GM12878 (cell line): ENCODE data around the gene NPHP3. TPM values are rescaled to one million over a fixed set of nuclear protein-coding genes. Genes with fewer than 3 reads are reported as not detected.

Source experiments
- ATAC-seq: fragments of 200-7000 bp; cut with Tn5 transposase; 3 replicates; pipeline ENCODE4 v1.9.1; 2020; ENCODE audit warnings: mild to moderate bottlenecking, moderate library complexity
- BruUV-seq: library from RNA; stranded (reverse); fragments of 400-500 nt; replicated peaks from 2 replicates; lab custom pipeline; 2021; lab: Mats Ljungman, UMichigan
- CTCF ChIA-PET: fragments of 300-600 bp; sonication (Branson Sonifier 250); formaldehyde crosslinking; extraction: SDS; loops from one replicate; lab custom pipeline; 2021; ENCODE audit warnings: inconsistent platforms; lab: Yijun Ruan, JAX
- POLR2A ChIA-PET: fragments of 350-600 bp; formaldehyde crosslinking; extraction: SDS; loops from one replicate; lab custom pipeline; 2021; ENCODE audit warnings: inconsistent platforms; lab: Charles Lee
- RAD21 ChIA-PET: fragments of 300-600 bp; sonication (Branson Sonifier 250); formaldehyde crosslinking; loops from one replicate; lab custom pipeline; 2023; ENCODE audit warnings: antibody characterized with exemption; ENCODE audit not compliant: unreplicated experiment; lab: Charles Lee
- SMC1A ChIA-PET: fragments of 300-600 bp; sonication (Branson Sonifier 250); formaldehyde crosslinking; loops from one replicate; lab custom pipeline; 2023; ENCODE audit not compliant: unreplicated experiment, uncharacterized antibody; lab: Charles Lee
- DNase-seq: peaks from one replicate; pipeline ENCODE4 v3.0.0-alpha.2; 2011; ENCODE audit warnings: low read depth, low spot score
- FAIRE-seq: peaks from 3 replicates; lab custom pipeline; 2011; peaks lifted over from hg19 to GRCh38; lab: Jason Lieb, UNC
- H2AFZ ChIP-seq: 2 replicates; pipeline ENCODE4 v1.6.0; 2011; ENCODE audit warnings: low read depth, low read length, control low read depth; ENCODE audit not compliant: control insufficient read depth
- H3K27ac ChIP-seq: 2 replicates; pipeline ENCODE4 v1.5.1; 2011; ENCODE audit warnings: control low read depth; ENCODE audit not compliant: control insufficient read depth, insufficient read depth
- H3K27me3 ChIP-seq, 2 experiments: replicated peaks in 1 of 2; 2 replicates each; pipeline versions ENCODE4 v1.6.0 to v1.6.1; 2011; ENCODE audit warnings: low read length in 1 of 2; ENCODE audit not compliant: control insufficient read depth in 2 of 2, insufficient read depth in 2 of 2
- H3K36me3 ChIP-seq, 2 experiments: 2 replicates each; pipeline ENCODE4 v1.5.1; 2011; ENCODE audit warnings: low read length in 1 of 2; ENCODE audit not compliant: control insufficient read depth in 2 of 2, insufficient read depth in 2 of 2
- H3K4me1 ChIP-seq: 2 replicates; pipeline ENCODE4 v1.6.1; 2011; ENCODE audit warnings: mild to moderate bottlenecking, low read length, moderate library complexity, mixed read lengths; ENCODE audit not compliant: control insufficient read depth, insufficient read depth
- H3K4me2 ChIP-seq: 2 replicates; pipeline ENCODE4 v1.6.0; 2011; ENCODE audit warnings: control low read depth; ENCODE audit not compliant: control insufficient read depth, insufficient read depth
- H3K4me3 ChIP-seq: fragments of 200-600 bp; sonication (generic); 2 replicates; pipeline ENCODE4 v1.5.1; 2016
- H3K79me2 ChIP-seq: 2 replicates; pipeline ENCODE4 v1.6.0; 2011; ENCODE audit warnings: low read length; ENCODE audit not compliant: control insufficient read depth, insufficient read depth
- H3K9ac ChIP-seq: 2 replicates; pipeline ENCODE4 v1.8.0; 2011; ENCODE audit warnings: low read length, control low read depth, mixed read lengths; ENCODE audit not compliant: control insufficient read depth, insufficient read depth
- H3K9me3 ChIP-seq: replicated peaks from 3 replicates; pipeline ENCODE4 v1.5.1; 2011; ENCODE audit warnings: mild to moderate bottlenecking, low read length; ENCODE audit not compliant: control insufficient read depth, insufficient read depth
- H4K20me1 ChIP-seq: 2 replicates; pipeline ENCODE4 v1.6.0; 2011; ENCODE audit not compliant: control insufficient read depth, insufficient read depth
- BRCA1 ChIP-seq: IDR thresholded peaks from 2 replicates; pipeline ENCODE4 v1.6.1; 2011; ENCODE audit warnings: low read depth, low read length, improper control_type of control experiment
- CHD1 ChIP-seq: IDR thresholded peaks from 2 replicates; pipeline ENCODE4 v1.6.1; 2012; ENCODE audit warnings: low read depth, low read length, improper control_type of control experiment
- CREM ChIP-seq: IDR thresholded peaks from 2 replicates; pipeline ENCODE4 v1.6.1; 2014; ENCODE audit warnings: antibody characterized with exemption, low read depth
- DPF2 ChIP-seq: fragments of 450-650 bp; IDR thresholded peaks from 2 replicates; pipeline ENCODE4 v1.6.1; 2017; ENCODE audit warnings: mild to moderate bottlenecking
- EED ChIP-seq: sonication (generic); IDR thresholded peaks from 2 replicates; pipeline ENCODE4 v1.6.1; 2016; ENCODE audit warnings: antibody characterized with exemption, low read depth
- EZH2 ChIP-seq: IDR thresholded peaks from 2 replicates; pipeline ENCODE4 v1.6.1; 2012; ENCODE audit warnings: low read depth, mild to moderate bottlenecking, control low read depth, inconsistent platforms, low read length, borderline replicate concordance; ENCODE audit not compliant: control insufficient read depth
- HCFC1 ChIP-seq: fragments of 150-350 bp; IDR thresholded peaks from 2 replicates; pipeline ENCODE4 v1.6.1; 2014; ENCODE audit warnings: low read length
- IKZF2 ChIP-seq, 2 experiments: fragments of 450-650 bp; IDR thresholded peaks; 2 replicates each; pipeline ENCODE4 v1.6.1; 2017; ENCODE audit warnings: mild to moderate bottlenecking in 2 of 2, moderate library complexity in 2 of 2
- NFIC ChIP-seq: IDR thresholded peaks from 2 replicates; pipeline ENCODE4 v1.6.1; 2012; ENCODE audit warnings: low read depth, mild to moderate bottlenecking, inconsistent platforms, low read length, moderate library complexity
- NFYA ChIP-seq: IDR thresholded peaks from 2 replicates; pipeline ENCODE4 v1.6.1; 2011; ENCODE audit warnings: low read depth, mild to moderate bottlenecking, low read length, improper control_type of control experiment, borderline replicate concordance
- NR2C1 ChIP-seq: fragments of 450-650 bp; IDR thresholded peaks from 2 replicates; pipeline ENCODE4 v1.6.1; 2017; ENCODE audit warnings: antibody characterized with exemption, mild to moderate bottlenecking, moderate library complexity
- RUNX3 ChIP-seq: IDR thresholded peaks from 2 replicates; pipeline ENCODE4 v1.6.1; 2012; ENCODE audit warnings: low read length, inconsistent platforms
- SREBF2 ChIP-seq: IDR thresholded peaks from 2 replicates; pipeline ENCODE4 v1.6.1; 2012; ENCODE audit warnings: mild to moderate bottlenecking, low read length
- SUZ12 ChIP-seq: fragments of 200-600 bp; sonication (generic); IDR thresholded peaks from one replicate; pipeline ENCODE4 v1.6.1; 2018; ENCODE audit warnings: antibody characterized with exemption, mild to moderate bottlenecking; ENCODE audit not compliant: unreplicated experiment
- TAF1 ChIP-seq: IDR thresholded peaks from 2 replicates; pipeline ENCODE4 v1.6.1; 2011; ENCODE audit warnings: mild to moderate bottlenecking, low read depth, low read length, borderline replicate concordance
- ZBED1 ChIP-seq: IDR thresholded peaks from 2 replicates; pipeline ENCODE4 v1.6.1; 2016; ENCODE audit warnings: borderline replicate concordance
- ZNF24 ChIP-seq: fragments of 450-650 bp; IDR thresholded peaks from 2 replicates; pipeline ENCODE4 v1.6.1; 2017; ENCODE audit warnings: antibody characterized with exemption, mild to moderate bottlenecking
- ZSCAN29 ChIP-seq: fragments of 450-650 bp; IDR thresholded peaks from 2 replicates; pipeline ENCODE4 v1.6.1; 2017; ENCODE audit warnings: mild to moderate bottlenecking, moderate library complexity
- WGBS: methylation state at CpG from one replicate; pipeline ENCODE4 v1.1.6; 2016; ENCODE audit warnings: low lambda C conversion rate; ENCODE audit not compliant: insufficient replicate concordance, insufficient coverage; ENCODE audit errors: missing lambda C conversion rate; 5-methylcytosine and 5-hydroxymethylcytosine counted together
- in situ Hi-C: fragments of 300-500 bp; cut with MboI; formaldehyde crosslinking; loops from 9 replicates; pipeline ENCODE4 v1.14.3; 2018; ENCODE audit warnings: mixed read lengths
- intact Hi-C: fragments of 100-400 bp; cut with micrococcal nuclease; formaldehyde crosslinking; loops from one replicate; pipeline ENCODE4 v1.14.2; 2022; ENCODE audit not compliant: unreplicated experiment
- polyA plus RNA-seq, 11 experiments: library from polyadenylated mRNA; depleted of rRNA in 4 of 11; unstranded in 6 of 11; stranded (reverse) in 5 of 11; fragments of >200 nt; fragmentation: Nextera tagmentation in 4 of 11; fragmentation: Illumina TruSeq in 1 of 11; extraction: Ambion mirVana in 4 of 11; extraction: Trizol in 1 of 11; gene quantifications; 1 replicate in 1 of 11; 2 replicates in 10 of 11; pipeline versions ENCODE4 v1.2.1 to v1.2.3, GENCODE V29; 2011 to 2016; ENCODE audit warnings: inconsistent platforms in 2 of 11, missing spikeins in 2 of 11, low read depth in 1 of 11
- total RNA-seq, 4 experiments: library from RNA; depleted of rRNA in 3 of 4; stranded (reverse); fragments of >200 nt in 3 of 4; fragmentation: Illumina TruSeq in 1 of 4; extraction: Trizol in 1 of 4; gene quantifications; 2 replicates each; pipeline versions ENCODE4 v1.2.1 to v1.2.3, GENCODE V29; 2013 to 2021
- TF ChIP-seq, protein P1 (sequence below), 3 experiments: IDR thresholded peaks in 2 of 3; conservative IDR thresholded peaks in 1 of 3; 2 replicates each; pipeline ENCODE4 v1.5.1; 2011; ENCODE audit warnings: low read depth in 3 of 3, low read length in 3 of 3, mild to moderate bottlenecking in 3 of 3, control low read depth in 2 of 3, moderate library complexity in 2 of 3, inconsistent platforms in 1 of 3, mixed read lengths in 1 of 3; ENCODE audit not compliant: control insufficient read depth in 2 of 3, insufficient read depth in 1 of 3; ENCODE audit errors: extremely low read depth in 1 of 3

The NPHP3 gene
- total and polyA plus RNA-seq, 10 of the 15 experiments (the other 5 are each of a cell fraction or from before 2014, with no cell fraction given) = 0.84 to 11.7 (median 2.9) TPM

DNA sequence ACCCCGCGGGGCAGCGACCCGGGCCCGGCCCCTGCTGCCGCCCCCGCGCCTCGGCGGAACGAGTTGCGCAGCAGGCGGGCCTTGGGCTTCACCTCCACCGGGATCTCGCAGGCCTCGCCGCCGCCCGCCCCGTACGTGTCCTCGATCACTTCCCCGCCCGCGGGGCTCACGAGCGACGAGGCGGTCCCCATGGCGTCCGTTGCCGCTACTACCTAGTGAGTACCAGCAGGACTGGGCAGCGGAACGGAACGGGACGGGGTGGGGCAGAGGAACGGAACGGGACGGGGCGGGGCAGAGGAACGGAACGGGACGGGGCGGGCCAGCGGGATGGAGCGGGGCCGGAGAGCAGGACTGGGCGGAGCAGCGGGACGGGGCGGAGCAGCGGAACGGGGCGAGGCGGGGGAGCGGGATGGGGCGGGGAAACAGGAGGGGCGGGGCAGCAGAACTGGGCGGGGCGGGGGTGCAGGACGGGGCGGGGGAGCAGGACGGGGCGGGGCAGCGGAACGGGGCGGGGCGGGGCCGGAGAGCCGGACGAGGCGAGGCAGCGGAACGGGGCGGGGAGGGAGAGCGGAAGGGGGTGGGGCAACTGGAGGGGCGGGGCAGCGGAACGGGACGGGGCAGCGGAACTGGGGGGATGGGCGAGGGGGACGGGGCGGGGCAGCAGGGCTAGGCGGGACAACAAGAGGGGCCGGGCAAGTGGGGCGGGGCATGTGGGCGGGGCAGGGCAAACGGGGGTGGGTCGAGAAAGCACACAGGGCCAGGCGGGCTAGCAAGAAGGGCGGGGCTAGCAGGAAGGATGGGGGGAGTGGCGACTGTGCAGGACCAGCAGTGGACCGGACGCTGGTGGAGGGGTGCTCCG is at the start of gene NPHP3 (continued):
- no peak for TF ChIP-seq SREBF2
- TF ChIP-seq EZH2 = no peak
- TF ChIP-seq IKZF2 (IDR thresholded peaks at IDR 0.05) = no peak
- peak; percentile 62 for TF ChIP-seq TAF1

DNA sequence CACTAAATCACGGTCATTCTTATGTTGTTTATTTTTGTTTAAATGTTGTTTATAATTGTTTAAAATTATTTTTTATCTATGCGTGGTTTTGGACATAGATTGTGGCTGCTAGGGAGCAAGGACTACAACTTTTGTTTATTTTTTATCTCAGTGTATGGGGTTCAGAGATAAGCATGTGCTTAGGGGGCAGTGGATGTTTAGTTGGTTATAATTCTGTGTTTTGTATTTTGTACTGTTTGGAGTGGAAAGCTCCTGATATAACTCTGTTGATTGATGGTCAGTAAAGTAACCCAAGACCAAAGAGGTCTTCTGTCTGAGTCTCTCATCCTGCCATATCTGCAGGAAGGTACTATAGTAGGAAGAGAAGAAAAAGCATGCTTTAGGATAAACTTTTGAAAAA is 36.5 kb upstream of the NPHP3 start:
- no peak for DNase-seq
- no peak overlapping the region for H3K9ac ChIP-seq
- no peaks in the 10 kb centered on the region for H3K79me2 ChIP-seq
- H3K36me3 ChIP-seq = no peaks in the 10 kb centered on the region
- in situ Hi-C loops = no loop called here
- RAD21 ChIA-PET = no interaction called here
- no peak overlapping the region for H2AFZ ChIP-seq
- no peak overlapping the region for H3K4me2 ChIP-seq
- TF ChIP-seq TAF1 (no peak), CREM (no peak), ZSCAN29 (no peak), SUZ12 (no peak), NFYA (no peak), DPF2 (no peak), EED (no peak), HCFC1 (no peak), NR2C1 (no peak), RUNX3 (no peak), CHD1 (no peak), ZNF24 (no peak), NFIC (no peak), BRCA1 (no peak), ZBED1 (no peak)
- TF ChIP-seq, protein P1, sequence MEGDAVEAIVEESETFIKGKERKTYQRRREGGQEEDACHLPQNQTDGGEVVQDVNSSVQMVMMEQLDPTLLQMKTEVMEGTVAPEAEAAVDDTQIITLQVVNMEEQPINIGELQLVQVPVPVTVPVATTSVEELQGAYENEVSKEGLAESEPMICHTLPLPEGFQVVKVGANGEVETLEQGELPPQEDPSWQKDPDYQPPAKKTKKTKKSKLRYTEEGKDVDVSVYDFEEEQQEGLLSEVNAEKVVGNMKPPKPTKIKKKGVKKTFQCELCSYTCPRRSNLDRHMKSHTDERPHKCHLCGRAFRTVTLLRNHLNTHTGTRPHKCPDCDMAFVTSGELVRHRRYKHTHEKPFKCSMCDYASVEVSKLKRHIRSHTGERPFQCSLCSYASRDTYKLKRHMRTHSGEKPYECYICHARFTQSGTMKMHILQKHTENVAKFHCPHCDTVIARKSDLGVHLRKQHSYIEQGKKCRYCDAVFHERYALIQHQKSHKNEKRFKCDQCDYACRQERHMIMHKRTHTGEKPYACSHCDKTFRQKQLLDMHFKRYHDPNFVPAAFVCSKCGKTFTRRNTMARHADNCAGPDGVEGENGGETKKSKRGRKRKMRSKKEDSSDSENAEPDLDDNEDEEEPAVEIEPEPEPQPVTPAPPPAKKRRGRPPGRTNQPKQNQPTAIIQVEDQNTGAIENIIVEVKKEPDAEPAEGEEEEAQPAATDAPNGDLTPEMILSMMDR (IDR thresholded peaks at IDR 0.05 in 2 of 3, conservative IDR thresholded peaks at IDR 0.05 in 1 of 3; ENCODE audit: control insufficient read depth in 2 of 3, extremely low read depth in 1 of 3, insufficient read depth in 1 of 3, low read depth in 3 of 3, low read length in 3 of 3) = no peak
- no peak overlapping the region for H3K27ac ChIP-seq
- intact Hi-C loops = no loop called here
- CTCF ChIA-PET = no interaction called here
- no peaks in the 10 kb centered on the region for H3K27me3 ChIP-seq
- H3K4me3 ChIP-seq = no peak overlapping the region
- H4K20me1 ChIP-seq = no peaks in the 10 kb centered on the region
- no TSS peak for BruUV-seq
- no peaks in the 10 kb centered on the region for H3K9me3 ChIP-seq
- SMC1A ChIA-PET = no interaction called here
- no peak for FAIRE-seq
- WGBS = 27% methylated on average over 2 of the region's 2 CpGs
- POLR2A ChIA-PET = no interaction called here
- ATAC-seq = no peak
- H3K4me1 ChIP-seq = no peaks in the 10 kb centered on the region
